DOHH2 (cell line): ENCODE data around the gene SLC6A2.

Source experiments
- EZH2phosphoT487 ChIP-seq: fragments of 200-600 bp; sonication (generic); IDR thresholded peaks from 2 replicates; pipeline ENCODE4 v1.6.1; 2017; ENCODE audit warnings: borderline replicate concordance, mild to moderate bottlenecking, antibody characterized with exemption, low read length, moderate library complexity, mixed read lengths
- TF ChIP-seq, protein P1 (sequence below): fragments of 200-600 bp; sonication (generic); IDR thresholded peaks from one replicate; pipeline ENCODE4 v1.5.1; 2014; ENCODE audit warnings: antibody characterized with exemption, mild to moderate bottlenecking, low read depth, low read length; ENCODE audit not compliant: poor library complexity, severe bottlenecking

DNA sequence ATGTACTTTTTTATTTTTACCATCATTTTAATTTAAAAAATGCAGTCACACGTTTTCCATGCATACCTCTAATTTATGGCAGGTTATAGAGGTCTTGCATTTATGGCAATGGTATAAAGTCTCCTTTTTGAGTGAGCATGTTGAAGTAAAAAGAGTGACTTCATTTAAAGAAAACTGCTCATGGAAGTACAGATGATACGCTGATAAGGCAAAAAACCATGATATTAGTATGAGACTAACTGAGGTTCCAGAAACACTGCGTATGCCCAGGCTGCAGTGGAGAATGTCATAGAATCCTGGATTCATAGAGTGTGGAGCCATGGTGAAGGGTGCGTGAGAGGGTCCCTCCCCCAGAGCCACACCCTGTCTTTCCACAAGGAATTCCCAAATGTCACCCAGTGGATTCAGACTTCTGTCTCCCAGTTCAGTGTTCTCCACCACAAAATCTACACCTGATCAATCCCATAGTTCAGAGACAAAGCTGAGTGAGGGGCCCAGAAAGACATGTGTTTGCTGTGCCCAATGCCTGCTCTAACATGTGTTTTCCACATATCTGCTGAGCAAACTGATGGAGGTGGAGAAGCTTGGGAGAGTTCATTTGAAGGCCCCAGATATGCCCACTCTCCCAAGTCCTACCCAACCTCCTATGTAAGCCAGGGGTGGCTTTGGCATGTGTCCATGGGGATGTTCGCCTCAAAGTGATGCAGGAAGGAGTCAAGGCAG is 69.4 kb downstream of the SLC6A2 start:
- no peak for TF ChIP-seq EZH2phosphoT487
- TF ChIP-seq, protein P1, sequence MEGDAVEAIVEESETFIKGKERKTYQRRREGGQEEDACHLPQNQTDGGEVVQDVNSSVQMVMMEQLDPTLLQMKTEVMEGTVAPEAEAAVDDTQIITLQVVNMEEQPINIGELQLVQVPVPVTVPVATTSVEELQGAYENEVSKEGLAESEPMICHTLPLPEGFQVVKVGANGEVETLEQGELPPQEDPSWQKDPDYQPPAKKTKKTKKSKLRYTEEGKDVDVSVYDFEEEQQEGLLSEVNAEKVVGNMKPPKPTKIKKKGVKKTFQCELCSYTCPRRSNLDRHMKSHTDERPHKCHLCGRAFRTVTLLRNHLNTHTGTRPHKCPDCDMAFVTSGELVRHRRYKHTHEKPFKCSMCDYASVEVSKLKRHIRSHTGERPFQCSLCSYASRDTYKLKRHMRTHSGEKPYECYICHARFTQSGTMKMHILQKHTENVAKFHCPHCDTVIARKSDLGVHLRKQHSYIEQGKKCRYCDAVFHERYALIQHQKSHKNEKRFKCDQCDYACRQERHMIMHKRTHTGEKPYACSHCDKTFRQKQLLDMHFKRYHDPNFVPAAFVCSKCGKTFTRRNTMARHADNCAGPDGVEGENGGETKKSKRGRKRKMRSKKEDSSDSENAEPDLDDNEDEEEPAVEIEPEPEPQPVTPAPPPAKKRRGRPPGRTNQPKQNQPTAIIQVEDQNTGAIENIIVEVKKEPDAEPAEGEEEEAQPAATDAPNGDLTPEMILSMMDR, result no peak
